Suprapubic skin (tissue), 4 donors: ENCODE data around the gene GADD45GIP1. TPM values are rescaled to one million over a fixed set of nuclear protein-coding genes. Genes with fewer than 3 reads are reported as not detected.

ENCODE experiments used
- DNase-seq, 2 donors: peaks; one replicate each; pipeline ENCODE4 v3.0.0-alpha.2; 2019; ENCODE audit warnings: low spot score in 2 of 2
- H3K27ac ChIP-seq: fragments of 200-600 bp; sonication (generic); one replicate; pipeline ENCODE4 v1.5.1; 2019
- H3K27me3 ChIP-seq: fragments of 200-600 bp; sonication (generic); one replicate; pipeline ENCODE4 v1.5.1; 2019
- H3K36me3 ChIP-seq: fragments of 200-600 bp; sonication (generic); one replicate; pipeline ENCODE4 v1.5.1; 2019
- H3K4me1 ChIP-seq: fragments of 200-600 bp; sonication (generic); one replicate; pipeline ENCODE4 v1.5.1; 2019
- H3K4me3 ChIP-seq: fragments of 200-600 bp; sonication (generic); one replicate; pipeline ENCODE4 v1.5.1; 2019; ENCODE audit warnings: mild to moderate bottlenecking
- H3K9me3 ChIP-seq: fragments of 200-600 bp; sonication (generic); one replicate; pipeline ENCODE4 v1.5.1; 2019
- CTCF ChIP-seq, 2 donors: fragments of 200-600 bp in 1 of 2; fragments of 450-650 bp in 1 of 2; sonication (generic) in 1 of 2; IDR thresholded peaks; one replicate each; pipeline ENCODE4 v1.5.1; 2016 to 2019; ENCODE audit warnings: antibody characterized with exemption in 2 of 2, mild to moderate bottlenecking in 1 of 2, moderate library complexity in 1 of 2
- EP300 ChIP-seq: sonication (generic); formaldehyde crosslinking; IDR thresholded peaks from one replicate; pipeline ENCODE4 v1.6.1; 2017; ENCODE audit warnings: antibody characterized with exemption
- POLR2A ChIP-seq, 2 donors: fragments of 450-650 bp; IDR thresholded peaks; one replicate each; pipeline ENCODE4 v1.6.1; 2017; ENCODE audit warnings: antibody characterized with exemption in 2 of 2, mild to moderate bottlenecking in 2 of 2, moderate library complexity in 2 of 2
- POLR2AphosphoS5 ChIP-seq, 3 donors: sonication (generic); formaldehyde crosslinking; IDR thresholded peaks; one replicate each; pipeline ENCODE4 v1.6.1; 2017; ENCODE audit warnings: antibody characterized with exemption in 3 of 3
- WGBS: methylation state at CpG from one replicate; pipeline ENCODE4 v1.1.5; 2018; 5-methylcytosine and 5-hydroxymethylcytosine counted together
- total RNA-seq, 4 donors: library from RNA; depleted of rRNA; stranded (reverse); fragments of >200 nt; gene quantifications; one replicate each; pipeline ENCODE4 v1.1.0, GENCODE V29; 2016

The GADD45GIP1 gene
- total RNA-seq, 4 donors from 2014 or later, result 20.4 to 31.0 (median 24.8) TPM

- Histone ChIP-seq H3K27ac (peak within 1 kb of the TSS; percentile 77), H3K36me3 (peaks cover 22% of the 10 kb centered on the region), H3K4me1 (peaks cover 31% of the 10 kb centered on the region), H3K9me3 (no peaks in the 10 kb centered on the region), H3K27me3 (no peaks in the 10 kb centered on the region), H3K4me3 (peak within 1 kb of the TSS; percentile 84)
- DNase-seq, result peak; percentile 96 to 97
- TF ChIP-seq POLR2AphosphoS5 (IDR thresholded peaks at IDR 0.05), result peak; percentile 10 to 99 (median 89)
- TF ChIP-seq CTCF (IDR thresholded peaks at IDR 0.05), result no peak
- TF ChIP-seq POLR2A (IDR thresholded peaks at IDR 0.05), result no peak
- 6% methylated on average over 24 of the region's 51 CpGs for WGBS
Observed at GRCh38 chr19:12933287-12934072, 23.5 kb downstream of the GADD45GIP1 start, which contains the start of gene FARSA. FARSA (minus strand) TSS chr19:12933711; CDS start chr19:12933696, 15 bp downstream.

GRCh38 chr19:12932392-12933286 lies 24.4 kb downstream of the GADD45GIP1 start:
- no peak for DNase-seq
- Histone ChIP-seq H3K4me3 (peak overlapping the region; percentile 84), H3K27me3 (no peaks in the 10 kb centered on the region), H3K9me3 (no peaks in the 10 kb centered on the region), H3K4me1 (peaks cover 25% of the 10 kb centered on the region), H3K36me3 (peaks cover 30% of the 10 kb centered on the region), H3K27ac (peak overlapping the region; percentile 77)
- WGBS, result 31% methylated on average over 15 of the region's 16 CpGs
- TF ChIP-seq POLR2A (IDR thresholded peaks at IDR 0.05) (no peak), EP300 (no peak), CTCF (IDR thresholded peaks at IDR 0.05) (no peak), POLR2AphosphoS5 (IDR thresholded peaks at IDR 0.05) (no peak)

GRCh38 chr19:12930002-12930645 lies 26.9 kb downstream of the GADD45GIP1 start:
- no peak overlapping the region for H3K4me3 ChIP-seq
- H3K4me1 ChIP-seq, result peaks cover 17% of the 10 kb centered on the region
- no peak overlapping the region for H3K27ac ChIP-seq
- no peaks in the 10 kb centered on the region for H3K27me3 ChIP-seq
- peaks cover 55% of the 10 kb centered on the region for H3K36me3 ChIP-seq
- H3K9me3 ChIP-seq, result no peaks in the 10 kb centered on the region
- WGBS, result 89% methylated on average over 18 of the region's 19 CpGs
- DNase-seq, result no peak
- TF ChIP-seq EP300 (no peak), POLR2AphosphoS5 (IDR thresholded peaks at IDR 0.05) (no peak), POLR2A (IDR thresholded peaks at IDR 0.05) (no peak), CTCF (IDR thresholded peaks at IDR 0.05) (no peak)

- H3K4me1 ChIP-seq, result no peaks in the 10 kb centered on the region
- H3K9me3 ChIP-seq, result no peaks in the 10 kb centered on the region
- H3K4me3 ChIP-seq, result no peak overlapping the region
- 96% methylated on average over 5 of the region's 29 CpGs for WGBS
- H3K27ac ChIP-seq, result no peak overlapping the region
- no peaks in the 10 kb centered on the region for H3K27me3 ChIP-seq
- H3K36me3 ChIP-seq, result peaks cover 76% of the 10 kb centered on the region
- TF ChIP-seq POLR2A (IDR thresholded peaks at IDR 0.05) (no peak), CTCF (IDR thresholded peaks at IDR 0.05) (no peak), EP300 (no peak), POLR2AphosphoS5 (IDR thresholded peaks at IDR 0.05) (no peak)
- no peak for DNase-seq
Observed at GRCh38 chr19:12924621-12925310, 32.3 kb downstream of the GADD45GIP1 start.
